ENCODE data around the gene ARHGEF16. TPM values are rescaled to one million over a fixed set of nuclear protein-coding genes. Genes with fewer than 3 reads are reported as not detected.

ARHGEF16 gene
- total RNA-seq, 1 donor from 2014 or later: 1.3 TPM

- Histone ChIP-seq H3K79me2 (ENCODE audit: low read depth) (no peaks in the 10 kb centered on the region), H3K9me3 (ENCODE audit: low read depth) (no peaks in the 10 kb centered on the region), H3K27me3 (no peaks in the 10 kb centered on the region), H3K4me2 (no peak overlapping the region), H3K27ac (no peak overlapping the region), H3K4me1 (peaks cover 14% of the 10 kb centered on the region), H3F3A (ENCODE audit: low read depth) (peaks cover 14% of the 10 kb centered on the region), H2AFZ (replicated peaks) (no peak overlapping the region), H3K4me3 (no peak overlapping the region), H3K9ac (no peak overlapping the region), H3K36me3 (no peaks in the 10 kb centered on the region), H4K20me1 (ENCODE audit: low read depth) (no peaks in the 10 kb centered on the region)
- Mint-ChIP-seq H3K36me3 (peaks cover 4% of the 10 kb centered on the region), H3K4me1 (peaks cover 40% of the 10 kb centered on the region), H3K27ac (no peak overlapping the region), H3K27me3 (ENCODE audit: insufficient read depth, low read depth) (peaks cover 16% of the 10 kb centered on the region), H3K4me3 (no peak overlapping the region), H3K9me3 (peaks cover 4% of the 10 kb centered on the region)
- no peak for DNase-seq (ENCODE audit: low spot score)
- TF ChIP-seq EZH2phosphoT487 (IDR thresholded peaks at IDR 0.05) (no peak), CTCF (IDR thresholded peaks at IDR 0.05) (no peak), EZH2 (IDR thresholded peaks at IDR 0.05) (no peak)
Observed at GRCh38 chr1:3469104-3469848, 14.8 kb downstream of the ARHGEF16 start.

GRCh38 chr1:3469849-3470649 lies 15.6 kb downstream of the ARHGEF16 start:
- TF ChIP-seq EZH2 (IDR thresholded peaks at IDR 0.05): no peak
- no peak for TF ChIP-seq EZH2phosphoT487 (IDR thresholded peaks at IDR 0.05)
- no peak for TF ChIP-seq CTCF (IDR thresholded peaks at IDR 0.05)
- Histone ChIP-seq H3K9me3 (ENCODE audit: low read depth) (no peaks in the 10 kb centered on the region), H3F3A (ENCODE audit: low read depth) (peaks cover 14% of the 10 kb centered on the region), H3K9ac (no peak overlapping the region), H3K79me2 (ENCODE audit: low read depth) (no peaks in the 10 kb centered on the region), H3K4me2 (no peak overlapping the region), H3K27me3 (no peaks in the 10 kb centered on the region), H4K20me1 (ENCODE audit: low read depth) (no peaks in the 10 kb centered on the region), H3K4me1 (peaks cover 14% of the 10 kb centered on the region), H3K27ac (no peak overlapping the region), H3K36me3 (no peaks in the 10 kb centered on the region), H3K4me3 (no peak overlapping the region), H2AFZ (replicated peaks) (no peak overlapping the region)
- Mint-ChIP-seq H3K4me1 (peaks cover 38% of the 10 kb centered on the region), H3K36me3 (peaks cover 4% of the 10 kb centered on the region), H3K9me3 (peaks cover 4% of the 10 kb centered on the region), H3K27ac (peak overlapping the region; percentile 64), H3K27me3 (ENCODE audit: insufficient read depth, low read depth) (peaks cover 16% of the 10 kb centered on the region), H3K4me3 (peak overlapping the region; percentile 76)
- no peak for DNase-seq (ENCODE audit: low spot score)

- no peak overlapping the region for H3K9ac ChIP-seq
Observed at GRCh38 chr1:3470650-3471355, 16.3 kb downstream of the ARHGEF16 start.

More at GRCh38 chr1:3470650-3471355, 16.3 kb downstream of the ARHGEF16 start:
- Histone ChIP-seq H3K9me3 (ENCODE audit: low read depth) (no peaks in the 10 kb centered on the region), H4K20me1 (ENCODE audit: low read depth) (no peaks in the 10 kb centered on the region), H3K36me3 (no peaks in the 10 kb centered on the region), H2AFZ (replicated peaks) (no peak overlapping the region), H3K4me2 (peak overlapping the region; percentile 72), H3K79me2 (ENCODE audit: low read depth) (no peaks in the 10 kb centered on the region), H3K27ac (no peak overlapping the region), H3K4me3 (no peak overlapping the region), H3K27me3 (no peaks in the 10 kb centered on the region), H3K4me1 (peaks cover 14% of the 10 kb centered on the region), H3F3A (ENCODE audit: low read depth) (peaks cover 14% of the 10 kb centered on the region)
- Mint-ChIP-seq H3K27me3 (ENCODE audit: insufficient read depth, low read depth) (peaks cover 16% of the 10 kb centered on the region), H3K4me3 (peak overlapping the region; percentile 76), H3K36me3 (peaks cover 4% of the 10 kb centered on the region), H3K27ac (peak overlapping the region; percentile 64), H3K4me1 (peaks cover 36% of the 10 kb centered on the region), H3K9me3 (peaks cover 4% of the 10 kb centered on the region)
- no peak for TF ChIP-seq EZH2 (IDR thresholded peaks at IDR 0.05)
- no peak for TF ChIP-seq EZH2phosphoT487 (IDR thresholded peaks at IDR 0.05)
- TF ChIP-seq CTCF (IDR thresholded peaks at IDR 0.05): no peak
- DNase-seq (ENCODE audit: low spot score): no peak
